Muscle of back (tissue), 11 donors: ENCODE results near the gene KLHL8. TPM values are rescaled to one million over a fixed set of nuclear protein-coding genes. Genes with fewer than 3 reads are reported as not detected.
A peak's percentile ranks its signal among the peaks of the same experiment; 100 is the strongest.
"Not testable (repeated sequence)": the region's sequence is repeated elsewhere in the genome, so short reads cannot be mapped to it uniquely, and the experiment has no call there.

Source experiments
- DNase-seq, 3 donors: peaks; one replicate each; pipeline versions ENCODE4 v3.0.0 to v3.0.0-alpha.2; 2013
- polyA plus RNA-seq, 10 donors: library from polyadenylated mRNA; unstranded; fragments of 120-200 nt; gene quantifications; one replicate each; pipeline ENCODE4 v1.2.1, GENCODE V29; 2013; ENCODE audit not compliant: insufficient read length in 10 of 10

KLHL8 gene
- polyA plus RNA-seq, 10 donors: 7.9 to 13.8 (median 11.1) TPM

DNA sequence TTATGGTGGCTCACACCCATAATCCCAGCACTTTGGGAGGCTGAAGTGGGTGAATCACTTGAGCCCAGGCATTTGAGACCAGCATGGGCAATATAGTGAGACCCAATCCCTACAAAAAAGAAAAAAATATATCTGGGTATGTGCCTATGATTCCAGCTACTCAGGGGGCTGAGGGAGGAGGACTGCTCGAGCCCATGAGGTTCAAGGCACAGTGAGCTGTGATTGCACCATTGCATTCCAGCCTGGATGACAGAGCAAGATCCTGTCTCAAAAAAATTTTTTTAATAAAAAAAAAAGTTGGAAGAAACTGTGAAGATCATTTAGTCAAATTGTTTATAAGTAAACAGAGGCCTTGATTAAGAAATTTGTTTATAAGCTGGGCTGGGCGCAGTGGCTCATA lies 39.7 kb downstream of the KLHL8 start:
- DNase-seq: no peak

- no peak for DNase-seq
Observed at GRCh38 chr4:87179751-87180150, 40.7 kb downstream of the KLHL8 start.

DNA sequence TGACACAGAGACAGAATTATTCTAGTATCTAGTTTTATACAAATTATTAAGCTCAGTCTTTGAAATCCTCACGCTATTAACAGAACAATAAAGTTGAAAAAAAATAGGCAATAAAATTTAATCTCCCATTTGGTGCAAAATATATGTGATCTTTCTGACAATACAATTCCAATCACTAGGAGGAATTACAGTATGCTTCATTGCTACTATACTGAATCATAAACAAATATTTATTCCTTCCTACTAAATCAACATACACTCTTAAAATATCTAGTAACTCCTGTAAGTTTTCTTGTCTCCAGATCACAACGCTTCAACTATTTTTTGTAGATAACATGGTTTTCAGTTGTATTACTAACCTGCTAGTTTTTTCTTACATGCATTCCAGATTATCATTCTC lies 45.7 kb downstream of the KLHL8 start:
- no peak for DNase-seq

GRCh38 chr4:87171944-87172343 lies 48.5 kb downstream of the KLHL8 start:
- no peak for DNase-seq

GRCh38 chr4:87166296-87166854 lies 54.0 kb downstream of the KLHL8 start:
- no peak for DNase-seq

DNA sequence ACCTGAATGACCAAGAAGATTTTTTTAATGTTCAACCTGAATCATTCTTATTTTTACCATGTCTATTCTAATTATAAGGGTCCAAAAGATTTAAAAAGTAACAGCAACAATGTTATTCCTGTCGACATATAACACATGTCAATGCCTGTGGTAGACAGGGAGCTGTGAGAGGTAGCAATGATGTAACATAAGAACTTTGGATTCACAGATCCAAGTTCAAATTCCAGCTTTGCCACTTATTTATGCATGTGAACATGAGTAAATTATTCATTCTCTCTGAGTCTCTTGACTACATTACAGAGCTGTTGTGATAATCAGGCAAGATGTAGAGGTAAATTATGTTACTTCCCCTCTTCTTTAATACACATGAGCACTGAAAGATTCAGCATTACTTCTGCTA lies 54.5 kb downstream of the KLHL8 start:
- DNase-seq: no peak

DNA sequence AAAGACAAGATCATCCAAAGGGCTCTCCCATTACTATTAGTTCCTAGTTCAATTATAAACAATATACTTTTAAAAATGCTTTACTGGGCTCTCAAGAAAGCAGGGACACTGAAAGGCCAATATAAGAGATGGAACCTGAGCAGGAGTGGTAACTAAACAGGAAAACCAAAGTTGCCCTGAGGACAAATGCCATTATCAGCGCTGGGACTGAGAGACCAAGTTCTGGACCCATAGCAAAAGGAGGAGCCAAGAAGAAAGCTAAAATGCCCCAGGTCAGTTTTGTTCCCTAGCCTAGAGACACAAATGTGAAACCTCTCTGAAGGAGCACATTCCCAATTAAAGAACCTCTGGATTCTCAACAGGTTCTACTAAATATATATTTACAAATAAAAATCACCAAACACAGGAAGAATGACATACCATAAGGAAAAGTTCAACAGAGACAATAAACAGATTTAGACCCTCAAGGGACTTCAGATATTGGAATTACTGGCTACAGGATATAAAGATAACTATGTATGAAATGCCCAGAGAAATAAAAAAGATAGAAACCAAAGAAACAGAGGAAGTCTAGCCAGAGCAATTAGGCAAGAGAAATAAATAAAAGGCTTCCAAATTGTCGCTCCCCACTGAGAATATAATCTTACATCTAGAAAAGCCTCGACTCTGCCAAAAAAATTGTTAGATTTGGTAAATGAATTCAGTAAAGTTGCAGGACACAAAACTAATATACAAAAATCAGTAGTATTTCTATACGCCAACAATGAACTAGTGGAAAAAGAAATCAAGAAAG lies 67.1 kb downstream of the KLHL8 start:
- peak in 1 of 3 donors; percentile 53 for DNase-seq

- DNase-seq: peak in 1 of 3 donors; percentile 44
Observed at GRCh38 chr4:87152310-87153041, 67.9 kb downstream of the KLHL8 start.

DNA sequence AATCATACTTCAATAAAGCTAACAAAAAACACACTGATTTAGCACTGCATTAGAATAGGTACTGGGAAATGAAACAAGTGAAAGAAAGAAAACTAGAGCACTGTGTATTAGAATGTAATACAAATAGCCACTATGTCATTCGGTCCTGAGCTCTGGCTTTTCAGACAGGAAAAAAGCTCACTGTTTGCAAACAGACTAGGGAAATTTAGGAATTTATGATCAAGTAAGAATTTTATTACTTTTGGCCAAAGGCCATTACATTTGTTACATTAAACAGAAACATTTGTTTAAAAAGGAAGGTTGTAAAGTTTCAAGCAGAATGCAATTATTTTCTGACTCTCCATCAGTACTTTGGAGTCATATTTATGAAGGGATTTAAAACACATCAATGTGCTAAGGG lies 68.7 kb downstream of the KLHL8 start:
- peak in 1 of 3 donors; percentile 52 for DNase-seq

- DNase-seq: peak; percentile 72 to 83 (median 72)
Observed at GRCh38 chr4:87150498-87151261, 69.7 kb downstream of the KLHL8 start.

- DNase-seq: no peak
Observed at GRCh38 chr4:87147116-87147515, 73.3 kb downstream of the KLHL8 start.

DNA sequence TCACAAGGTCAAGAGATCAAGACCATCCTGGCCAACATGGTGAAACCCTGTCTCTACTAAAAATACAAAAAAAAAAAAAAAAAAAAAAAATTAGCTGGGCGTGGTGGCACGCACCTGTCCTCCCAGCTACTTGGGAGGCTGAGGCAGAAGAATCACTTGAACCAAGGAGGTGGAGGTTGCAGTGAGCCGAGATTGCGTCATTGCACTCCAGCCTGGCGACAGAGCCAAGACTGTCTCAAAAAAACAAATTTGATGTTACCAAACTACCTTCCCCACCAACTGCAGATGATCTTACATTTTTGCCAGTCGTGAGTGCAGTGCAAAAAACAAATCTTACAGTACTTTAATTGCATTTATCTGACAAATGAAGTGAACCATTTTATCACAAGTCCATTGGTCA lies 74.5 kb downstream of the KLHL8 start:
- not testable (repeated sequence) for DNase-seq

DNA sequence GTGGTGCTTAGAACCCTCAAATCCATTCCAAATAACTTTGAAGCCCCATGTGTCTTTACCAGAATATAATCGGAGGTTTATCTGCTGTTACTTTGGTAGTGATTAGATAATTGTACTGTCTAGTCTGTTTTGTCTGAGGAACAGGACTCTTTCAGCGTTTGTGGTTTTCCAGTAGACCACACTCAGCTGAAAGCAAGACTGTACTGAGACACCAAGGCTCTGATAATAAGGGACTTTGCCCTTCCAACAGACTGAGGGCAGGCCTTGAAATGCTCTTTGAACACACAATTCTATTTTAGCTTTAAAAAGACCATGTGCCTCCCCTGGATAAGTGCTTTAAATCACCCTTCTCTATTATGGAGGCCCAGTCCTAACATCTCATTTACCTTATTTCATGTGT lies 76.1 kb downstream of the KLHL8 start:
- DNase-seq: no peak

DNA sequence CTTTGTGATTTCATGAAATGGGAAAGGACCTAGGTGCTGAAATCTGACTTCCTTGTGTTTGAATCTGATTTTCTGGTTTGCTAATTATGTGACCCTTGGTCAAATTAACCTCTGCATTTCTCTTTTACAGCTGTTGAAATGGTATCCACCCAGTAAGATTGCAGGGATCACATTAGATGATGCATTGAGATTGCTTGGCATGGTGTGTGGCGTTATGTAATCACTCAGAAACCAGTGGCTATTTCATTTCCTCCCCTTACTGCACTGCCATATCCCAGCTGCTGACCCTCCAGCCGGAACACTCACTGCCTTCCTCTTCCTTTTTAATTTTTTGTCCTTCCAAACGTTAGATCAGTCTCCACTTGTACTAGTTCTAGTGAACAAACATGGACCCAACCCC lies 79.0 kb downstream of the KLHL8 start:
- no peak for DNase-seq

DNA sequence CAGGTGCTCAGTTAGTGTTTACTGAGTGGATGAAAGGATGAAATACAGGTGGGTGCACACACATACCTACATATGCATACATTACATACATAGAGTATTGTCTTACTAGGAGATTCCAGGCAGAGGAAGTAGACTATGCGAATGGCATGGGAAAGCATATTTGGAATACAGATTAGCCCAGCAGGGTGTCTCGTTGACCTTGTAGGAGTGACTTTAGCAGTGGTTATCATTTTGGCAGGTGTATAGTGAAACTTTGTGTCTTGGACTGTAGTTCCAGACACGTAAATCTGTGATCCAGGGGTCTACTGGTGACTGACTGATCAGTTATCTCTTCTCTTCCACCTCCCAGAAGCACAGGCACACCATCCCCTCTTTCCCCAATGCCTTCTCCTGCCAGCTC lies 86.3 kb downstream of the KLHL8 start:
- no peak for DNase-seq

DNA sequence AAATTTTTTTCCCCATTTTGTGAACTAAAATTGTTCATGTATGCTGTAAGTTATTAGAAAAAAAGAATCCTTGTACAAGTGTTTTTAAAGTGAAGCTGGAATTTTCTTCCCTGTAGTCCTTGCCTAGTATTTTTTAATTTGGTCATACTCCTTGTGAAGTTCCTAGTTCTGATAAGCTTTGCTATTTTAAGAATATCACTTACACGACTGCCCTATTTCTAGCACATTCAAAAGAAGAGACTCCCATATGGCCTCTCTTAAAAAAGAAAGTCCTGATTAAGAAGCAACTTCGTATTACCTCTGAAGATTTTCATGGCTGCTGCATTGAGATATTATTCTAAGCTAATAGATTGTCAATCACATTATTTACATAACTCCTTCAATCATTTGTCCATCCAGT lies 87.2 kb downstream of the KLHL8 start:
- DNase-seq: no peak

GRCh38 chr4:87132035-87132434 lies 88.4 kb downstream of the KLHL8 start:
- DNase-seq: no peak

GRCh38 chr4:87130985-87131703 lies 89.3 kb downstream of the KLHL8 start:
- DNase-seq: no peak

DNA sequence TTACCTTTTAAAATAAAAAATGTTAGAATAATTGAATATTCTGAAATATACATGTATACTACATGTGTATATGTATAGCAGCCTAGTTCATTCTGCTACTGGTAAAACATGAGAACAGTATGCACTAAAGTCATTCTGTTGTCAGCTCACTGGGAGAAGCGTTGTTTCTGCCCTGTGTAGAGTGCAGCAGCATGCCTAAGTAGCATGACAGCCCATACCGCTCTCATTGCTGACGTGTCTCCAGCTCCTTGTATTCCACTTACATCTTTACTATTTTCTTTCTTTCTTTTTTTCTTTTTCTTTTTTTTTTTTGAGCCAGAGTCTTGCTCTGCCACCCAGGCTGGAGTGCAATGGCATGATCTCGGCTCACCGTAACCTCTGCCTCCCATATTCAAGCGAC lies 90.7 kb downstream of the KLHL8 start:
- DNase-seq: no peak

DNA sequence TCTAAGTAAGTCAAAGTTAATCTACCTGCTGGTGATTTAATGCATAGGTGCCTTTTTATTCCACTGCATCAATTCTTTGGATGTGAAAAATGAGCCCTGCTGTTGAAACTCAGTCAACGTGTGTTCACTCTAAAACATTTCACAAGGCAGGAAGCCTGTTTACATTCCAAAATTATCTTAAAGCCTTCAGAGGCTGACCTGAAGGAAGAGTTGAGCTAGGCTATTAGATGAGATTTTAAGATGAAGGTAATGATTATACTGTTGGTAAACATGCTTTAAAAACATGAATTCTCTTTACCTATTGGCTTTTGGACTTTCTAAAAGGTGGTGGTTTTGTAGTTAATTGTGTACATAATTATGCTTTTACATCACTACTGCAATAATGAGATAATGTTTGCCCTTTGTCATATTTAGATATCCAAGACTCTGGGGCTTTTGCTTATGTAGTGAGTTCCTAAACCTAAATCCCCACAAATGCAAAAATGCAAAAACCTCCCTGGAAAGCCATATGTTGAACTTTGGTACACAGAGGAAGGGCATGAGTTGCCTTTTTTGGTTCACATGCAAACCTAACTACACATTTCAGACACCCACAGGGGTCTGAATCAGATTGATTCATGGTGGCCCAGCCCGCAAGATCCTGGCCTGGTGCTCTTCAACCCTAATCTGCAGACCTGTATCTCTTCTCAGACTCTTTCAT lies 92.3 kb downstream of the KLHL8 start:
- no peak for DNase-seq

- DNase-seq: no peak
Observed at GRCh38 chr4:87126056-87126455, 94.4 kb downstream of the KLHL8 start.
